ENCODE data around the gene PLIN5. TPM values are rescaled to one million over a fixed set of nuclear protein-coding genes. Genes with fewer than 3 reads are reported as not detected.

The PLIN5 gene
- total and polyA plus RNA-seq, 2 of the 8 experiments (the other 6 are each of a cell fraction or from before 2014, with no cell fraction given), result 2.0 to 2.5 TPM

DNA sequence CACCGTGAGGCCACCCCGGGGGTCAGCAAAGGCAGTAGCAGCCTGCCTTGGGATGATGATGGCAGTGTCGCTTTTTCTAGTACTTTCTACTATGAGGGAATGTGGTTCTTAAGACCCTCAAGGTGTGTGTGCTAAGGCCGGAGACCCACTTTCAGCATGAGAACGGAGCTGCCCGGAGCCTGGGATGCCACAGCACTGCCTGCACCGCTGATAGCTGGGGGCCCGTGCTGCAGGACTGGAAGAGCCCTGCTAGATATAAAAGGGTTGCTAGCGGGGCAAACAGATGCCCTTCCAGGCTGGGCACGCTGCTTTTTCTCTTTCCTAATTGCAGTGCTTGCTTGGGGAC lies 31.2 kb downstream of the PLIN5 start (continued):
- TF ChIP-seq ATF3 (IDR thresholded peaks at IDR 0.05; ENCODE audit: insufficient read depth, low read depth, low read length), result no peak
